ENCODE measurements around the gene DSCAM.

Gene DSCAM

GRCh38 chr21:40635391-40635790, 211.6 kb downstream of the DSCAM start:
- no peak overlapping the region for H3K27ac ChIP-seq (ENCODE audit: low read depth, low read length)
- H3K36me3 ChIP-seq (ENCODE audit: insufficient read depth, low read length) = no peaks in the 10 kb centered on the region
- H3K9me3 ChIP-seq (ENCODE audit: insufficient read depth, low read depth, low read length) = no peaks in the 10 kb centered on the region
- no peak overlapping the region for H3K4me3 ChIP-seq (ENCODE audit: low read length)
- no peaks in the 10 kb centered on the region for H3K27me3 ChIP-seq (ENCODE audit: insufficient read depth, low read length)
- H3K9ac ChIP-seq (ENCODE audit: low read depth, low read length) = no peak overlapping the region
- H3K4me1 ChIP-seq (ENCODE audit: insufficient read depth, low read length) = no peaks in the 10 kb centered on the region
- 89% methylated on average over 4 of the region's 4 CpGs for WGBS

- Histone ChIP-seq H3K4me3 (ENCODE audit: low read length) (no peak overlapping the region), H3K4me1 (ENCODE audit: insufficient read depth, low read length) (no peaks in the 10 kb centered on the region), H3K27me3 (ENCODE audit: insufficient read depth, low read length) (no peaks in the 10 kb centered on the region), H3K9ac (ENCODE audit: low read depth, low read length) (no peak overlapping the region), H3K27ac (ENCODE audit: low read depth, low read length) (no peak overlapping the region), H3K9me3 (ENCODE audit: insufficient read depth, low read depth, low read length) (no peaks in the 10 kb centered on the region), H3K36me3 (ENCODE audit: insufficient read depth, low read length) (no peaks in the 10 kb centered on the region)
- 97% methylated on average over 6 of the region's 6 CpGs for WGBS
These were observed 212.8 kb downstream of the DSCAM start for GRCh38 chr21:40634141-40634540.

- H3K9me3 ChIP-seq (ENCODE audit: insufficient read depth, low read depth, low read length) = no peaks in the 10 kb centered on the region
- H3K27me3 ChIP-seq (ENCODE audit: insufficient read depth, low read length) = no peaks in the 10 kb centered on the region
- no peak overlapping the region for H3K9ac ChIP-seq (ENCODE audit: low read depth, low read length)
- no peaks in the 10 kb centered on the region for H3K36me3 ChIP-seq (ENCODE audit: insufficient read depth, low read length)
- 96% methylated on average over 8 of the region's 9 CpGs for WGBS
- no peaks in the 10 kb centered on the region for H3K4me1 ChIP-seq (ENCODE audit: insufficient read depth, low read length)
- no peak overlapping the region for H3K27ac ChIP-seq (ENCODE audit: low read depth, low read length)
- H3K4me3 ChIP-seq (ENCODE audit: low read length) = no peak overlapping the region
These were observed 213.9 kb downstream of the DSCAM start for GRCh38 chr21:40633048-40633447.

- Histone ChIP-seq H3K4me1 (ENCODE audit: insufficient read depth, low read length) (no peaks in the 10 kb centered on the region), H3K27me3 (ENCODE audit: insufficient read depth, low read length) (no peaks in the 10 kb centered on the region), H3K9me3 (ENCODE audit: insufficient read depth, low read depth, low read length) (no peaks in the 10 kb centered on the region), H3K4me3 (ENCODE audit: low read length) (no peak overlapping the region), H3K9ac (ENCODE audit: low read depth, low read length) (no peak overlapping the region), H3K27ac (ENCODE audit: low read depth, low read length) (no peak overlapping the region), H3K36me3 (ENCODE audit: insufficient read depth, low read length) (no peaks in the 10 kb centered on the region)
- WGBS = 93% methylated on average over 1 of the region's 2 CpGs
These were observed 215.7 kb downstream of the DSCAM start for GRCh38 chr21:40631211-40631610.

GRCh38 chr21:40625991-40626390, 221.0 kb downstream of the DSCAM start:
- Histone ChIP-seq H3K36me3 (ENCODE audit: insufficient read depth, low read length) (no peaks in the 10 kb centered on the region), H3K9ac (ENCODE audit: low read depth, low read length) (no peak overlapping the region), H3K27me3 (ENCODE audit: insufficient read depth, low read length) (no peaks in the 10 kb centered on the region), H3K27ac (ENCODE audit: low read depth, low read length) (no peak overlapping the region), H3K9me3 (ENCODE audit: insufficient read depth, low read depth, low read length) (no peaks in the 10 kb centered on the region), H3K4me3 (ENCODE audit: low read length) (no peak overlapping the region), H3K4me1 (ENCODE audit: insufficient read depth, low read length) (peaks cover 28% of the 10 kb centered on the region)
- WGBS = 99% methylated on average over 3 of the region's 3 CpGs

GRCh38 chr21:40623528-40623927, 223.4 kb downstream of the DSCAM start:
- H3K4me3 ChIP-seq (ENCODE audit: low read length) = no peak overlapping the region
- H3K27ac ChIP-seq (ENCODE audit: low read depth, low read length) = peak overlapping the region; percentile 50; the same call in 1 of the 2 replicates
- peaks cover 30% of the 10 kb centered on the region for H3K4me1 ChIP-seq (ENCODE audit: insufficient read depth, low read length)
- H3K9me3 ChIP-seq (ENCODE audit: insufficient read depth, low read depth, low read length) = no peaks in the 10 kb centered on the region
- H3K9ac ChIP-seq (ENCODE audit: low read depth, low read length) = no peak overlapping the region
- no CpG with 5 or more reads among the region's 1 CpG for WGBS
- no peaks in the 10 kb centered on the region for H3K27me3 ChIP-seq (ENCODE audit: insufficient read depth, low read length)
- H3K36me3 ChIP-seq (ENCODE audit: insufficient read depth, low read length) = no peaks in the 10 kb centered on the region

- Histone ChIP-seq H3K27me3 (ENCODE audit: insufficient read depth, low read length) (no peaks in the 10 kb centered on the region), H3K9me3 (ENCODE audit: insufficient read depth, low read depth, low read length) (no peaks in the 10 kb centered on the region), H3K4me1 (ENCODE audit: insufficient read depth, low read length) (peaks cover 30% of the 10 kb centered on the region), H3K4me3 (ENCODE audit: low read length) (no peak overlapping the region), H3K36me3 (ENCODE audit: insufficient read depth, low read length) (no peaks in the 10 kb centered on the region), H3K9ac (ENCODE audit: low read depth, low read length) (no peak overlapping the region), H3K27ac (ENCODE audit: low read depth, low read length) (no peak overlapping the region)
- WGBS = 60% methylated on average over 4 of the region's 4 CpGs
These were observed 224.4 kb downstream of the DSCAM start for GRCh38 chr21:40622531-40622930.

GRCh38 chr21:40620386-40621145, 226.4 kb downstream of the DSCAM start:
- Histone ChIP-seq H3K36me3 (ENCODE audit: insufficient read depth, low read length) (no peaks in the 10 kb centered on the region), H3K27ac (ENCODE audit: low read depth, low read length) (no peak overlapping the region), H3K4me1 (ENCODE audit: insufficient read depth, low read length) (peaks cover 30% of the 10 kb centered on the region), H3K4me3 (ENCODE audit: low read length) (no peak overlapping the region), H3K9me3 (ENCODE audit: insufficient read depth, low read depth, low read length) (no peaks in the 10 kb centered on the region), H3K27me3 (ENCODE audit: insufficient read depth, low read length) (no peaks in the 10 kb centered on the region), H3K9ac (ENCODE audit: low read depth, low read length) (no peak overlapping the region)
- 94% methylated on average over 6 of the region's 7 CpGs for WGBS

- Histone ChIP-seq H3K27ac (ENCODE audit: low read depth, low read length) (no peak overlapping the region), H3K9ac (ENCODE audit: low read depth, low read length) (no peak overlapping the region), H3K4me3 (ENCODE audit: low read length) (no peak overlapping the region), H3K27me3 (ENCODE audit: insufficient read depth, low read length) (no peaks in the 10 kb centered on the region), H3K4me1 (ENCODE audit: insufficient read depth, low read length) (peaks cover 18% of the 10 kb centered on the region), H3K36me3 (ENCODE audit: insufficient read depth, low read length) (no peaks in the 10 kb centered on the region), H3K9me3 (ENCODE audit: insufficient read depth, low read depth, low read length) (no peaks in the 10 kb centered on the region)
- 92% methylated on average over 14 of the region's 14 CpGs for WGBS
These were observed 228.6 kb downstream of the DSCAM start for GRCh38 chr21:40618191-40618973.

- no peak overlapping the region for H3K27ac ChIP-seq (ENCODE audit: low read depth, low read length)
- no peaks in the 10 kb centered on the region for H3K36me3 ChIP-seq (ENCODE audit: insufficient read depth, low read length)
- H3K4me3 ChIP-seq (ENCODE audit: low read length) = no peak overlapping the region
- H3K27me3 ChIP-seq (ENCODE audit: insufficient read depth, low read length) = no peaks in the 10 kb centered on the region
- 0 out of 2 replicates have a peak, but pooled peaks cover 3% of the 10 kb centered on the region for H3K4me1 ChIP-seq (ENCODE audit: insufficient read depth, low read length)
- 94% methylated on average over 5 of the region's 5 CpGs for WGBS
- H3K9ac ChIP-seq (ENCODE audit: low read depth, low read length) = no peak overlapping the region
- no peaks in the 10 kb centered on the region for H3K9me3 ChIP-seq (ENCODE audit: insufficient read depth, low read depth, low read length)
These were observed 230.6 kb downstream of the DSCAM start for GRCh38 chr21:40616377-40616704.

- no peaks in the 10 kb centered on the region for H3K9me3 ChIP-seq (ENCODE audit: insufficient read depth, low read depth, low read length)
- 0 out of 2 replicates have a peak, but pooled peaks cover 3% of the 10 kb centered on the region for H3K4me1 ChIP-seq (ENCODE audit: insufficient read depth, low read length)
- no peak overlapping the region for H3K4me3 ChIP-seq (ENCODE audit: low read length)
- no peak overlapping the region for H3K9ac ChIP-seq (ENCODE audit: low read depth, low read length)
- H3K36me3 ChIP-seq (ENCODE audit: insufficient read depth, low read length) = no peaks in the 10 kb centered on the region
- WGBS = 91% methylated on average over 6 of the region's 9 CpGs
- no peak overlapping the region for H3K27ac ChIP-seq (ENCODE audit: low read depth, low read length)
- H3K27me3 ChIP-seq (ENCODE audit: insufficient read depth, low read length) = no peaks in the 10 kb centered on the region
These were observed 231.2 kb downstream of the DSCAM start for GRCh38 chr21:40615505-40616376.

Data from HUES64 (cell line).